Naive thymus-derived CD4-positive, alpha-beta T cell (primary cell): ENCODE results near the gene CBR1. TPM values are rescaled to one million over a fixed set of nuclear protein-coding genes. Genes with fewer than 3 reads are reported as not detected.

Source experiments
- ATAC-seq: fragments of 150-1000 bp; cut with Tn5 transposase; 2 replicates; pipeline ENCODE4 v1.10.0; 2021; ENCODE audit warnings: mild to moderate bottlenecking, moderate library complexity
- CTCF ChIA-PET: fragments of 350-600 bp; sonication (Branson Sonifier 250); formaldehyde crosslinking; loops from one replicate; lab custom pipeline; 2021; ENCODE audit warnings: antibody characterized with exemption; lab: Charles Lee
- POLR2A ChIA-PET: fragments of 350-600 bp; sonication (Branson Sonifier 250); formaldehyde crosslinking; loops from one replicate; lab custom pipeline; 2021; ENCODE audit warnings: antibody characterized with exemption, inconsistent platforms; lab: Charles Lee
- DNase-seq, 9 donors: peaks; one replicate each; pipeline versions ENCODE4 v3.0.0 to v3.0.0-alpha.2; 2020 to 2022; ENCODE audit warnings: mixed read lengths in 1 of 9
- H3K27ac ChIP-seq: one replicate; pipeline ENCODE4 v1.7.0; 2013; ENCODE audit warnings: mild to moderate bottlenecking, low read depth, low read length, moderate library complexity
- H3K27me3 ChIP-seq, 2 donors: one replicate each; pipeline ENCODE4 v1.7.0; 2013; ENCODE audit warnings: low read length in 2 of 2, mild to moderate bottlenecking in 2 of 2, moderate library complexity in 2 of 2; ENCODE audit not compliant: control insufficient read depth in 2 of 2, insufficient read depth in 2 of 2
- H3K36me3 ChIP-seq, 3 experiments: 1 replicate in 2 of 3; 2 replicates in 1 of 3; pipeline ENCODE4 v1.7.0; 2013; ENCODE audit warnings: low read length in 3 of 3, mild to moderate bottlenecking in 3 of 3, moderate library complexity in 1 of 3; ENCODE audit not compliant: insufficient read depth in 3 of 3, control insufficient read depth in 2 of 3
- H3K4me1 ChIP-seq, 2 donors: one replicate each; pipeline ENCODE4 v1.7.0; 2013; ENCODE audit warnings: low read length in 2 of 2, mild to moderate bottlenecking in 2 of 2, moderate library complexity in 1 of 2; ENCODE audit not compliant: control insufficient read depth in 2 of 2, insufficient read depth in 2 of 2
- H3K4me3 ChIP-seq: 2 replicates; pipeline ENCODE4 v1.7.0; 2013; ENCODE audit warnings: mild to moderate bottlenecking, low read length
- H3K9me3 ChIP-seq, 3 experiments: 1 replicate in 2 of 3; 2 replicates in 1 of 3; pipeline ENCODE4 v1.7.0; 2013; ENCODE audit warnings: low read length in 3 of 3; ENCODE audit not compliant: control insufficient read depth in 2 of 3
- H3K27ac Mint-ChIP-seq, 9 donors: one replicate each; pipeline ENCODE4 v1.8.0; 2020 to 2022; ENCODE audit warnings: mixed read lengths in 9 of 9, mild to moderate bottlenecking in 8 of 9, moderate library complexity in 5 of 9, inconsistent platforms in 2 of 9
- H3K27me3 Mint-ChIP-seq, 5 donors: one replicate each; pipeline ENCODE4 v1.8.0; 2021 to 2022; ENCODE audit warnings: mixed read lengths in 5 of 5, mild to moderate bottlenecking in 1 of 5
- H3K36me3 Mint-ChIP-seq, 5 donors: one replicate each; pipeline ENCODE4 v1.8.0; 2020 to 2022; ENCODE audit warnings: mixed read lengths in 5 of 5, mild to moderate bottlenecking in 3 of 5, inconsistent platforms in 1 of 5
- H3K4me1 Mint-ChIP-seq, 7 donors: one replicate each; pipeline ENCODE4 v1.8.0; 2020 to 2022; ENCODE audit warnings: mixed read lengths in 7 of 7, mild to moderate bottlenecking in 3 of 7, inconsistent platforms in 1 of 7
- H3K4me3 Mint-ChIP-seq, 10 donors: one replicate each; pipeline ENCODE4 v1.8.0; 2020 to 2022; ENCODE audit warnings: mild to moderate bottlenecking in 10 of 10, mixed read lengths in 10 of 10, moderate library complexity in 6 of 10, inconsistent platforms in 2 of 10
- H3K9me3 Mint-ChIP-seq, 11 donors: one replicate each; pipeline ENCODE4 v1.8.0; 2020 to 2022; ENCODE audit warnings: mixed read lengths in 11 of 11, mild to moderate bottlenecking in 4 of 11, inconsistent platforms in 1 of 11, moderate library complexity in 1 of 11
- intact Hi-C, 2 donors: fragments of 100-400 bp; cut with micrococcal nuclease; formaldehyde crosslinking; loops; one replicate each; pipeline ENCODE4 v1.15.1; 2023
- polyA plus RNA-seq, 2 donors: library from polyadenylated mRNA; unstranded; fragments of 300-500 nt; fragmentation: Illumina TruSeq; gene quantifications; one replicate each; pipeline ENCODE4 v1.2.3, GENCODE V29; 2021
- total RNA-seq, 6 experiments: library from RNA in 5 of 6; stranded (reverse) in 5 of 6; gene quantifications; 1 replicate in 5 of 6; 2 replicates in 1 of 6; pipeline ENCODE4 v1.2.3 and lab custom pipeline; 2021 to 2026

The CBR1 gene
- total and polyA plus RNA-seq, 7 experiments from 2014 or later = 6.0 to 59.7 (median 24.1) TPM

DNA sequence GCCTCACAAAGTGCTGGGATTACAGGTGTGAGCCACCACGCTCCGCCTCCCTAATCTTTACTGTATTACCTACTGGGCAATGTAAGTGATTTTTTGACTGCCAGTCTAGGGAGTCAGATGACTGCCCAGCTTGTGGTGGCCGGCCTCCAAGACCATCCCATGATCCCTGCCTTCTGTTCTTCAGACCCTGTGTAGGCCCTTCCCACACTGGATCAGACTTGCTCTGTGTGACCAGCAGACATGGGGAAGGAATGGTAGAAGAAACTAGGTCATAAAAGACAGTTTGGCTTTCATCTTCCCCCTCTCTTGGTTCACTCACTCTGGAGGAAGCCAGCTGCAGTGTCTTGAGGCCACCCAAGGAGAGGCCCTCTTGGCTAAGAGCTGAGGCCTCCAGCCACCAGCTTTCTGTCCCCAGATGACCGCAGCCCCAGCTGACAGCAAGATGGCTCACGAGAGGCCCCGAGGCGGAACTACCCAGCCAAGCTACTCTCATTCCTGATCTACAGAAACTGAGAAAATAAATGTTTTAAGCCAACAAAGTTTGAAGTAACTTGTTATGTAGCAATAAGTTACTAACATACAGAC lies 50.6 kb downstream of the CBR1 start:
- Mint-ChIP-seq H3K36me3 (no peaks in the 10 kb centered on the region), H3K4me1 (peaks cover 2 to 19% (median 9%) of the 10 kb centered on the region in 7 donors), H3K27ac (no peak overlapping the region), H3K4me3 (no peak overlapping the region), H3K27me3 (peaks cover 0 to 3% (median 0%) of the 10 kb centered on the region in 5 donors), H3K9me3 (no peaks in the 10 kb centered on the region)
- intact Hi-C loops = no loop called here
- Histone ChIP-seq H3K36me3 (no peaks in the 10 kb centered on the region), H3K4me3 (no peak overlapping the region), H3K27me3 (no peaks in the 10 kb centered on the region), H3K4me1 (peaks cover 0 to 2% of the 10 kb centered on the region in 2 donors), H3K27ac (no peak overlapping the region), H3K9me3 (peaks cover 0 to 4% (median 0%) of the 10 kb centered on the region in 3 experiments)
- ChIA-PET CTCF (no interaction called here), POLR2A (interaction anchor here (0.7 kb wide), 1 partner anchor 1977 kb away, joined by 3 read pairs; no protein-coding TSS in a partner anchor)
- no peak for ATAC-seq
- DNase-seq = no peak

Other genes starting within 250 kb of the CBR1 start
- 10 to 100 TPM; 17.1 to 31.5 (median 20.9) TPM for gene SETD4, start 9.5 kb upstream of the CBR1 start, total RNA-seq
- gene SETD4, start 9.5 kb upstream of the CBR1 start, polyA plus RNA-seq = 10 to 100 TPM in 1 of 2 donors, 1 to 10 TPM in 1; 6.7 to 14.0 TPM
- gene CBR3, start 65.1 kb downstream of the CBR1 start, total RNA-seq = 10 to 100 TPM in 1 of 5 experiments, 1 to 10 TPM in 4; 1.3 to 22.5 (median 5.8) TPM
- gene CBR3, start 65.1 kb downstream of the CBR1 start, polyA plus RNA-seq = 1 to 10 TPM; 5.0 to 5.6 TPM
- gene DOP1B, start 86.8 kb downstream of the CBR1 start, total RNA-seq = 10 to 100 TPM; 12.3 to 34.0 (median 15.1) TPM
- gene DOP1B, start 86.8 kb downstream of the CBR1 start, polyA plus RNA-seq = 1 to 10 TPM; 3.8 to 6.8 TPM